WTC11 (cell line): ENCODE measurements around the gene ZNF397. TPM values are rescaled to one million over a fixed set of nuclear protein-coding genes. Genes with fewer than 3 reads are reported as not detected.

Source experiments
- ATAC-seq: fragments of 200-7000 bp; cut with Tn5 transposase; 2 replicates; pipeline ENCODE4 v1.10.0; 2021; ENCODE audit warnings: mild to moderate bottlenecking, moderate library complexity
- CTCF ChIA-PET: fragments of 300-600 bp; sonication (Branson Sonifier 250); formaldehyde crosslinking; loops from one replicate; lab custom pipeline; 2021; ENCODE audit warnings: antibody characterized with exemption; lab: Charles Lee
- POLR2A ChIA-PET: fragments of 350-600 bp; sonication (Branson Sonifier 250); formaldehyde crosslinking; loops from one replicate; lab custom pipeline; 2021; ENCODE audit warnings: antibody characterized with exemption; lab: Charles Lee
- DNase-seq: peaks from one replicate; pipeline ENCODE4 v3.0.0; 2021; ENCODE audit warnings: low spot score
- H3K27ac Mint-ChIP-seq: 2 replicates; pipeline ENCODE4 v1.8.0; 2021; ENCODE audit warnings: mixed read lengths
- H3K27me3 Mint-ChIP-seq: 2 replicates; pipeline ENCODE4 v1.8.0; 2021; ENCODE audit warnings: low read depth, mild to moderate bottlenecking, moderate library complexity, mixed read lengths
- H3K36me3 Mint-ChIP-seq: 2 replicates; pipeline ENCODE4 v1.8.0; 2021; ENCODE audit warnings: mixed read lengths
- H3K4me1 Mint-ChIP-seq: 2 replicates; pipeline ENCODE4 v1.8.0; 2022; ENCODE audit warnings: mixed read lengths
- H3K4me3 Mint-ChIP-seq: 2 replicates; pipeline ENCODE4 v1.8.0; 2021; ENCODE audit warnings: mild to moderate bottlenecking, moderate library complexity, mixed read lengths
- H3K9me3 Mint-ChIP-seq: 2 replicates; pipeline ENCODE4 v1.8.0; 2021; ENCODE audit warnings: mixed read lengths
- AFF4 ChIP-seq: sonication (generic); formaldehyde crosslinking; IDR thresholded peaks from 2 replicates; pipeline ENCODE4 v1.8.1; 2023; ENCODE audit warnings: mild to moderate bottlenecking, missing genetic modification reagents, borderline replicate concordance
- ARID4B ChIP-seq: sonication (generic); formaldehyde crosslinking; IDR thresholded peaks from 2 replicates; pipeline ENCODE4 v1.8.0; 2023; ENCODE audit warnings: missing genetic modification reagents, mild to moderate bottlenecking, borderline replicate concordance
- ATF3 ChIP-seq: sonication (generic); formaldehyde crosslinking; conservative IDR thresholded peaks from 2 replicates; pipeline ENCODE4 v1.8.1; 2022; ENCODE audit warnings: mild to moderate bottlenecking, missing genetic modification reagents
- ATF6 ChIP-seq: sonication (generic); formaldehyde crosslinking; IDR thresholded peaks from 2 replicates; pipeline ENCODE4 v1.8.1; 2023; ENCODE audit warnings: mild to moderate bottlenecking, missing genetic modification reagents
- ERG ChIP-seq: fragments of 250-450 bp; sonication (Bioruptor Pico); IDR thresholded peaks from 2 replicates; pipeline ENCODE4 v1.8.0; 2021; ENCODE audit warnings: mild to moderate bottlenecking
- JAZF1 ChIP-seq: fragments of 250-450 bp; sonication (Bioruptor Pico); IDR thresholded peaks from 2 replicates; pipeline ENCODE4 v1.9.0; 2021; ENCODE audit warnings: moderate library complexity, mild to moderate bottlenecking, inconsistent platforms
- KAT7 ChIP-seq: sonication (generic); formaldehyde crosslinking; IDR thresholded peaks from 2 replicates; pipeline ENCODE4 v1.8.1; 2023; ENCODE audit warnings: missing genetic modification reagents, mild to moderate bottlenecking, borderline replicate concordance
- MXD4 ChIP-seq: fragments of 250-450 bp; sonication (Bioruptor Pico); IDR thresholded peaks from 2 replicates; pipeline ENCODE4 v1.8.0; 2021; ENCODE audit warnings: mild to moderate bottlenecking, moderate library complexity, borderline replicate concordance
- MYBL2 ChIP-seq: sonication (generic); formaldehyde crosslinking; IDR thresholded peaks from 2 replicates; pipeline ENCODE4 v1.8.1; 2023; ENCODE audit warnings: mild to moderate bottlenecking, moderate library complexity, missing genetic modification reagents
- NFE2L1 ChIP-seq: sonication (generic); formaldehyde crosslinking; IDR thresholded peaks from 2 replicates; pipeline ENCODE4 v1.8.1; 2023; ENCODE audit warnings: missing genetic modification reagents
- NR1H2 ChIP-seq: sonication (generic); formaldehyde crosslinking; IDR thresholded peaks from 2 replicates; pipeline ENCODE4 v1.9.0; 2021; ENCODE audit warnings: mild to moderate bottlenecking, moderate library complexity, missing genetic modification reagents
- NR3C1 ChIP-seq: sonication (generic); formaldehyde crosslinking; conservative IDR thresholded peaks from 2 replicates; pipeline ENCODE4 v1.8.1; 2023; ENCODE audit warnings: low read depth, mild to moderate bottlenecking, missing genetic modification reagents
- RELA ChIP-seq: sonication (generic); formaldehyde crosslinking; IDR thresholded peaks from 2 replicates; pipeline ENCODE4 v1.8.1; 2022; ENCODE audit warnings: missing genetic modification reagents, mild to moderate bottlenecking, borderline replicate concordance
- TEAD1 ChIP-seq: sonication (generic); formaldehyde crosslinking; IDR thresholded peaks from 2 replicates; pipeline ENCODE4 v1.8.0; 2022; ENCODE audit warnings: mild to moderate bottlenecking, missing genetic modification reagents
- TEAD4 ChIP-seq: sonication (generic); formaldehyde crosslinking; IDR thresholded peaks from 2 replicates; pipeline ENCODE4 v1.8.0; 2022; ENCODE audit warnings: mild to moderate bottlenecking, missing genetic modification reagents
- USF2 ChIP-seq: sonication (generic); formaldehyde crosslinking; IDR thresholded peaks from 2 replicates; pipeline ENCODE4 v1.8.1; 2023; ENCODE audit warnings: mild to moderate bottlenecking, missing genetic modification reagents, moderate library complexity
- ZBTB21 ChIP-seq: sonication (generic); formaldehyde crosslinking; IDR thresholded peaks from 2 replicates; pipeline ENCODE4 v1.8.1; 2023; ENCODE audit warnings: mild to moderate bottlenecking, missing genetic modification reagents, borderline replicate concordance
- ZNF263 ChIP-seq: sonication (generic); formaldehyde crosslinking; IDR thresholded peaks from 2 replicates; pipeline ENCODE4 v1.8.1; 2022; ENCODE audit warnings: low read depth, mild to moderate bottlenecking, moderate library complexity, missing genetic modification reagents
- ZSCAN18 ChIP-seq: fragments of 250-450 bp; sonication (Bioruptor Pico); IDR thresholded peaks from 2 replicates; pipeline ENCODE4 v2.1.2; 2022; ENCODE audit warnings: mild to moderate bottlenecking, moderate library complexity
- total RNA-seq: library from RNA; stranded (reverse); gene quantifications from 3 replicates; pipeline ENCODE4 v1.2.3, GENCODE V29; 2021

The ZNF397 gene
- total RNA-seq, 1 experiment from 2014 or later: 44.0 TPM

GRCh38 chr18:35236571-35237363 is 4.1 kb upstream of the ZNF397 start:
- Mint-ChIP-seq H3K4me1 (no peaks in the 10 kb centered on the region), H3K4me3 (no peak overlapping the region), H3K9me3 (no peaks in the 10 kb centered on the region), H3K36me3 (no peaks in the 10 kb centered on the region), H3K27me3 (no peaks in the 10 kb centered on the region), H3K27ac (no peak overlapping the region)
- DNase-seq: no peak
- POLR2A ChIA-PET: no interaction called here
- TF ChIP-seq ZBTB21 (CRISPR knock-in tag): no peak
- TF ChIP-seq NFE2L1 (CRISPR knock-in tag): no peak
- no peak for TF ChIP-seq ARID4B (CRISPR knock-in tag)
- TF ChIP-seq ZSCAN18 (CRISPR knock-in tag): no peak
- no peak for TF ChIP-seq MXD4
- TF ChIP-seq ERG: no peak
- TF ChIP-seq MYBL2 (CRISPR knock-in tag): no peak
- TF ChIP-seq NR3C1 (CRISPR knock-in tag): no peak
- TF ChIP-seq TEAD1 (CRISPR knock-in tag): no peak
- no peak for TF ChIP-seq USF2 (CRISPR knock-in tag)
- ATAC-seq: no peak
- CTCF ChIA-PET: no interaction called here

GRCh38 chr18:35239314-35239713 is 1.5 kb upstream of the ZNF397 start:
- Mint-ChIP-seq H3K4me3 (no peak overlapping the region), H3K36me3 (peaks cover 22% of the 10 kb centered on the region), H3K27me3 (no peaks in the 10 kb centered on the region), H3K4me1 (peaks cover 8% of the 10 kb centered on the region; the same call in 1 of the 2 replicates), H3K9me3 (no peaks in the 10 kb centered on the region), H3K27ac (no peak overlapping the region)
- POLR2A ChIA-PET: interaction anchor here (0.5 to 1.6 kb wide), 2 partner anchors 51 to 190 kb away, joined by 3 to 7 read pairs; partner anchors contain the start of gene ZSCAN30
- ATAC-seq: no peak
- no peak for TF ChIP-seq TEAD4 (CRISPR knock-in tag)
- TF ChIP-seq ATF3 (CRISPR knock-in tag): no peak
- TF ChIP-seq ZNF263 (CRISPR knock-in tag): no peak
- TF ChIP-seq RELA (CRISPR knock-in tag): no peak
- no peak for TF ChIP-seq ATF6
- no peak for TF ChIP-seq AFF4 (CRISPR knock-in tag)
- TF ChIP-seq JAZF1 (CRISPR knock-in tag): no peak
- TF ChIP-seq NR3C1 (CRISPR knock-in tag): no peak
- no peak for TF ChIP-seq KAT7 (CRISPR knock-in tag)
- no peak for TF ChIP-seq NR1H2 (CRISPR knock-in tag)
- CTCF ChIA-PET: interaction anchor here (1.9 kb wide), 1 partner anchor 213 kb away, joined by 4 read pairs; no protein-coding TSS in a partner anchor
- no peak for DNase-seq
